Liver (tissue), 9 donors: Measurements from ENCODE around the gene CHL1. TPM values are rescaled to one million over a fixed set of nuclear protein-coding genes. Genes with fewer than 3 reads are reported as not detected.

ENCODE experiments used
- DNase-seq: peaks from one replicate; pipeline ENCODE4 v3.0.0-alpha.2; 2017; ENCODE audit warnings: low spot score
- H3K27ac ChIP-seq, 2 donors: one replicate each; pipeline ENCODE4 v1.7.0; 2013; ENCODE audit warnings: inconsistent platforms in 2 of 2, low read length in 2 of 2, control low read depth in 1 of 2, low read depth in 1 of 2, mild to moderate bottlenecking in 1 of 2
- H3K27me3 ChIP-seq, 4 donors: one replicate each; pipeline versions ENCODE4 v1.6.1 to v1.7.0; 2013; ENCODE audit warnings: low read length in 3 of 4, inconsistent platforms in 1 of 4, mild to moderate bottlenecking in 1 of 4, moderate library complexity in 1 of 4; ENCODE audit not compliant: control insufficient read depth in 4 of 4, insufficient read depth in 4 of 4
- H3K36me3 ChIP-seq, 4 donors: one replicate each; pipeline versions ENCODE4 v1.6.1 to v1.7.0; 2013; ENCODE audit warnings: low read length in 3 of 4, mild to moderate bottlenecking in 3 of 4, low read depth in 1 of 4, moderate library complexity in 1 of 4; ENCODE audit not compliant: control insufficient read depth in 4 of 4, insufficient read depth in 3 of 4
- H3K4me1 ChIP-seq, 4 donors: one replicate each; pipeline versions ENCODE4 v1.6.1 to v1.7.0; 2013; ENCODE audit warnings: low read length in 3 of 4, mild to moderate bottlenecking in 3 of 4, moderate library complexity in 1 of 4; ENCODE audit not compliant: control insufficient read depth in 4 of 4, insufficient read depth in 4 of 4
- H3K4me3 ChIP-seq, 3 donors: one replicate each; pipeline versions ENCODE4 v1.6.1 to v1.7.0; 2013; ENCODE audit warnings: low read length in 3 of 3, control low read depth in 1 of 3, low read depth in 1 of 3, mild to moderate bottlenecking in 1 of 3
- H3K9ac ChIP-seq, 2 donors: one replicate each; pipeline ENCODE4 v1.7.0; 2013; ENCODE audit warnings: low read length in 2 of 2, mild to moderate bottlenecking in 2 of 2, moderate library complexity in 2 of 2, control low read depth in 1 of 2, low read depth in 1 of 2
- H3K9me3 ChIP-seq, 4 donors: one replicate each; pipeline versions ENCODE4 v1.6.1 to v1.7.0; 2013; ENCODE audit warnings: low read length in 3 of 4; ENCODE audit not compliant: control insufficient read depth in 4 of 4
- FOXA1 ChIP-seq: IDR thresholded peaks from 2 replicates; pipeline ENCODE4 v1.6.1; 2016; ENCODE audit warnings: antibody characterized with exemption
- FOXA2 ChIP-seq: IDR thresholded peaks from 2 replicates; pipeline ENCODE4 v1.6.1; 2016; ENCODE audit warnings: antibody characterized with exemption
- GABPA ChIP-seq, 2 donors: IDR thresholded peaks in 1 of 2; conservative IDR thresholded peaks in 1 of 2; 2 replicates each; pipeline ENCODE4 v1.6.1; 2016; ENCODE audit warnings: antibody characterized with exemption in 2 of 2, mild to moderate bottlenecking in 1 of 2, moderate library complexity in 1 of 2
- HNF4A ChIP-seq, 2 donors: conservative IDR thresholded peaks; 2 replicates each; pipeline ENCODE4 v1.6.1; 2016; ENCODE audit warnings: antibody characterized with exemption in 2 of 2, mild to moderate bottlenecking in 2 of 2
- HNF4G ChIP-seq: IDR thresholded peaks from 2 replicates; pipeline ENCODE4 v1.6.1; 2016; ENCODE audit warnings: antibody characterized with exemption
- JUND ChIP-seq, 2 donors: IDR thresholded peaks; 2 replicates each; pipeline ENCODE4 v1.6.1; 2016; ENCODE audit warnings: antibody characterized with exemption in 2 of 2
- SP1 ChIP-seq: IDR thresholded peaks from 2 replicates; pipeline ENCODE4 v1.6.1; 2018; ENCODE audit warnings: antibody characterized with exemption, mild to moderate bottlenecking
- TAF1 ChIP-seq: conservative IDR thresholded peaks from 2 replicates; pipeline ENCODE4 v1.6.1; 2016; ENCODE audit warnings: antibody characterized with exemption, mild to moderate bottlenecking
- WGBS: extraction: QIAGEN DNeasy Blood & Tissue Kit; methylation state at CpG from one replicate; pipeline ENCODE4 v1.1.7; 2013; 5-methylcytosine and 5-hydroxymethylcytosine counted together
- polyA plus RNA-seq, 2 donors: library from polyadenylated mRNA; stranded (reverse) in 1 of 2; unstranded in 1 of 2; fragments of 200-250 nt in 1 of 2; fragments of >200 nt in 1 of 2; fragmentation: Nextera tagmentation in 1 of 2; extraction: Ambion mirVana in 1 of 2; gene quantifications; one replicate each; pipeline versions ENCODE4 v1.2.1 to v1.2.3, GENCODE V29; 2013 to 2015
- total RNA-seq, 2 donors: library from RNA; depleted of rRNA; stranded (reverse); fragments of >200 nt; gene quantifications; one replicate each; pipeline ENCODE4 v1.2.3, GENCODE V29; 2014
- TF ChIP-seq, protein P1 (sequence below): IDR thresholded peaks from 2 replicates; pipeline ENCODE4 v1.6.1; 2016; ENCODE audit warnings: antibody characterized with exemption
- TF ChIP-seq, protein P2 (sequence below): IDR thresholded peaks from 2 replicates; pipeline ENCODE4 v1.6.1; 2016; ENCODE audit warnings: antibody characterized with exemption
- TF ChIP-seq, protein P3 (sequence below): IDR thresholded peaks from 2 replicates; pipeline ENCODE4 v1.6.1; 2016; ENCODE audit warnings: antibody characterized with exemption
- TF ChIP-seq, protein P4 (sequence below): fragments of 150-350 bp; IDR thresholded peaks from 2 replicates; pipeline ENCODE4 v1.5.1; 2017; ENCODE audit warnings: improper control_type of control experiment, low read depth, low read length; ENCODE audit not compliant: missing input control
- TF ChIP-seq, protein P5 (sequence below): IDR thresholded peaks from 2 replicates; pipeline ENCODE4 v1.6.1; 2016; ENCODE audit warnings: antibody characterized with exemption, mild to moderate bottlenecking
- donor health status: healthy.
- donor health status: healthy.
- donor health status: healthy.
- donor health status: healthy.
- donor health status: healthy.

CHL1 gene
- total and polyA plus RNA-seq, 4 donors, result 0.03 to 8.1 (median 0.66) TPM

DNA sequence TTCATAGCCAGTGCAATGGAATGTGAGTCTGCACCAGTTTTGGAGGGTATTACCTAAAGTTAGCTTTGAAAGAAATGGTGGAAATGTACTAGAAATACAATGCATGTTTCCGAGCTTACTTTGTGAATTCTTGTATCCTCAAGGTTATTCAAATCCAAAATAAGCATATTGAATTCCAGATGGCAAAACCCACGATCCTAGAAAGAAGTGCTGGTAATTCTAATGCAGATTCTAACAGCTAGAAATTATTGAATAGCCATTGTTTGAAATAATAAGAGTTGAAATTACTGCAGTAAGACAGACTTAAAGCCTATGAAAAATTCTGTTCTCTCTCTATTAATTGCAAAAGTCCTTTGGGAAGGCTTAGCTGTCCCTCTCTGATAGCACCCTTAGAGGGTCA lies 258.4 kb downstream of the CHL1 start:
- WGBS, result 56% methylated on average over 2 of the region's 2 CpGs
- Histone ChIP-seq H3K9ac (no peak overlapping the region), H3K36me3 (no peaks in the 10 kb centered on the region), H3K4me1 (no peaks in the 10 kb centered on the region), H3K27me3 (peaks cover 0 to 4% (median under 1%) of the 10 kb centered on the region in 4 donors), H3K27ac (no peak overlapping the region), H3K9me3 (peaks cover 0 to 1% (median 0%) of the 10 kb centered on the region in 4 donors), H3K4me3 (no peak overlapping the region)
- no peak for DNase-seq
- TF ChIP-seq HNF4G (no peak), FOXA2 (no peak)
- TF ChIP-seq, protein P1, sequence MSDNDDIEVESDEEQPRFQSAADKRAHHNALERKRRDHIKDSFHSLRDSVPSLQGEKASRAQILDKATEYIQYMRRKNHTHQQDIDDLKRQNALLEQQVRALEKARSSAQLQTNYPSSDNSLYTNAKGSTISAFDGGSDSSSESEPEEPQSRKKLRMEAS, result no peak
- TF ChIP-seq, protein P2, sequence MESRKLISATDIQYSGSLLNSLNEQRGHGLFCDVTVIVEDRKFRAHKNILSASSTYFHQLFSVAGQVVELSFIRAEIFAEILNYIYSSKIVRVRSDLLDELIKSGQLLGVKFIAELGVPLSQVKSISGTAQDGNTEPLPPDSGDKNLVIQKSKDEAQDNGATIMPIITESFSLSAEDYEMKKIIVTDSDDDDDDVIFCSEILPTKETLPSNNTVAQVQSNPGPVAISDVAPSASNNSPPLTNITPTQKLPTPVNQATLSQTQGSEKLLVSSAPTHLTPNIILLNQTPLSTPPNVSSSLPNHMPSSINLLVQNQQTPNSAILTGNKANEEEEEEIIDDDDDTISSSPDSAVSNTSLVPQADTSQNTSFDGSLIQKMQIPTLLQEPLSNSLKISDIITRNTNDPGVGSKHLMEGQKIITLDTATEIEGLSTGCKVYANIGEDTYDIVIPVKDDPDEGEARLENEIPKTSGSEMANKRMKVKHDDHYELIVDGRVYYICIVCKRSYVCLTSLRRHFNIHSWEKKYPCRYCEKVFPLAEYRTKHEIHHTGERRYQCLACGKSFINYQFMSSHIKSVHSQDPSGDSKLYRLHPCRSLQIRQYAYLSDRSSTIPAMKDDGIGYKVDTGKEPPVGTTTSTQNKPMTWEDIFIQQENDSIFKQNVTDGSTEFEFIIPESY, result no peak

DNA sequence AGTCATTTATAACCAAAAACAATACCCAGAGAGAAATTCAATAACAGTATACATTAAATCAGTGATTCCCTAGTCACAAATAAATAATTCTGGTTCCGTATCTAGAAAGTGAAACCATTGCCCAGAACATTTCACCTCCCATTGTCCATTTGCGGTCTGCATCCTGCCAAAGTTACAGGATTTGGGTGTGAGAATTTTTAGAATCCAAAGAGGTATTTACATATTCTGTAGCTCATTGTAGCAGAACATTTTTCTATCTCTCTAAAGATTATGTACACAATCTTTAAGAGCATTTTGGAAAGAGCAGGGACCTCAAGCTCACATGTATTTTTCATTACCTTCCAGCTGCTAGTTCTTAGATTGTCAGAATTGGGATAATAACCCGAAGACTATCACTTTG lies 261.6 kb downstream of the CHL1 start:
- Histone ChIP-seq H3K36me3 (no peaks in the 10 kb centered on the region), H3K27ac (no peak overlapping the region), H3K9ac (no peak overlapping the region), H3K27me3 (peaks cover 0 to 2% (median 0%) of the 10 kb centered on the region in 4 donors), H3K4me1 (no peaks in the 10 kb centered on the region), H3K9me3 (no peaks in the 10 kb centered on the region), H3K4me3 (no peak overlapping the region)
- DNase-seq, result no peak
- TF ChIP-seq SP1, result no peak
- no peak for TF ChIP-seq FOXA1
- 74% methylated on average over 3 of the region's 3 CpGs for WGBS

DNA sequence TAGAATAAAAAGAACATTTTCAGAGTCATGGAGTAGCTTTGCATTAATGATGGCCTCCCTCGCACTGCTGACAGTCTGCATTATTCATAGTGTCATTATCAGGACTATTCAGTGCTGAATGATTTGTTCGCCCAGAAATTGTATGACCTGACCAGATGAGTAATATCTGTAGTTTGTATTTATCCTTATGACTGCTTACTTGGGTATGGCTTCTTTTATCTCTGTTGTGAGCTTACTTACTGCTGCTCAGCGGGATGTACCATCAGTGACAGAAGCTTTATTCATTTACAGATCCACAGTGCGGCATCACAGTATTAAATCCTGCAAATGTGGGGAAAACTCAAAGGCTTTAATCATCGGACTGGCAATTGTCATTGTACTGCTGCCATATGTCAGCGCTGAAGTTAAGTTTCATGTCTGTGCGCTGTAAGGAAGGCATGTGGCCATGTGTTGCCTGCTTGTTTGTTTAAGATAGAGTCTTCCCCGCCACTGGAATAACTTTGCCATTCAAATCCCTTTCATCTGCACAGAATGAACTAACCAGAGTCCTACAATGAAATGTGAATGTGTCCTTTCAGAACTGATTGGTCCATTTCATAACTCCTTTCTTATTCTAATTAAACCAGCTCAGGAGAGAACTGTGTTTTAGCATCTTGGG lies 262.2 kb downstream of the CHL1 start:
- Histone ChIP-seq H3K27ac (no peak overlapping the region), H3K4me1 (no peaks in the 10 kb centered on the region), H3K9me3 (no peaks in the 10 kb centered on the region), H3K36me3 (no peaks in the 10 kb centered on the region), H3K4me3 (no peak overlapping the region), H3K27me3 (no peaks in the 10 kb centered on the region), H3K9ac (no peak overlapping the region)
- TF ChIP-seq, protein P3, sequence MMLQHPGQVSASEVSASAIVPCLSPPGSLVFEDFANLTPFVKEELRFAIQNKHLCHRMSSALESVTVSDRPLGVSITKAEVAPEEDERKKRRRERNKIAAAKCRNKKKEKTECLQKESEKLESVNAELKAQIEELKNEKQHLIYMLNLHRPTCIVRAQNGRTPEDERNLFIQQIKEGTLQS, result no peak
- TF ChIP-seq GABPA (IDR thresholded peaks at IDR 0.05 in 1 of 2, conservative IDR thresholded peaks at IDR 0.05 in 1 of 2) (no peak), HNF4G (no peak), TAF1 (no peak), HNF4A (conservative IDR thresholded peaks at IDR 0.05) (no peak), JUND (IDR thresholded peaks at IDR 0.05) (no peak), FOXA1 (no peak)
- TF ChIP-seq, protein P1, result no peak
- TF ChIP-seq, protein P4, sequence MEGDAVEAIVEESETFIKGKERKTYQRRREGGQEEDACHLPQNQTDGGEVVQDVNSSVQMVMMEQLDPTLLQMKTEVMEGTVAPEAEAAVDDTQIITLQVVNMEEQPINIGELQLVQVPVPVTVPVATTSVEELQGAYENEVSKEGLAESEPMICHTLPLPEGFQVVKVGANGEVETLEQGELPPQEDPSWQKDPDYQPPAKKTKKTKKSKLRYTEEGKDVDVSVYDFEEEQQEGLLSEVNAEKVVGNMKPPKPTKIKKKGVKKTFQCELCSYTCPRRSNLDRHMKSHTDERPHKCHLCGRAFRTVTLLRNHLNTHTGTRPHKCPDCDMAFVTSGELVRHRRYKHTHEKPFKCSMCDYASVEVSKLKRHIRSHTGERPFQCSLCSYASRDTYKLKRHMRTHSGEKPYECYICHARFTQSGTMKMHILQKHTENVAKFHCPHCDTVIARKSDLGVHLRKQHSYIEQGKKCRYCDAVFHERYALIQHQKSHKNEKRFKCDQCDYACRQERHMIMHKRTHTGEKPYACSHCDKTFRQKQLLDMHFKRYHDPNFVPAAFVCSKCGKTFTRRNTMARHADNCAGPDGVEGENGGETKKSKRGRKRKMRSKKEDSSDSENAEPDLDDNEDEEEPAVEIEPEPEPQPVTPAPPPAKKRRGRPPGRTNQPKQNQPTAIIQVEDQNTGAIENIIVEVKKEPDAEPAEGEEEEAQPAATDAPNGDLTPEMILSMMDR, result no peak
- TF ChIP-seq, protein P5, sequence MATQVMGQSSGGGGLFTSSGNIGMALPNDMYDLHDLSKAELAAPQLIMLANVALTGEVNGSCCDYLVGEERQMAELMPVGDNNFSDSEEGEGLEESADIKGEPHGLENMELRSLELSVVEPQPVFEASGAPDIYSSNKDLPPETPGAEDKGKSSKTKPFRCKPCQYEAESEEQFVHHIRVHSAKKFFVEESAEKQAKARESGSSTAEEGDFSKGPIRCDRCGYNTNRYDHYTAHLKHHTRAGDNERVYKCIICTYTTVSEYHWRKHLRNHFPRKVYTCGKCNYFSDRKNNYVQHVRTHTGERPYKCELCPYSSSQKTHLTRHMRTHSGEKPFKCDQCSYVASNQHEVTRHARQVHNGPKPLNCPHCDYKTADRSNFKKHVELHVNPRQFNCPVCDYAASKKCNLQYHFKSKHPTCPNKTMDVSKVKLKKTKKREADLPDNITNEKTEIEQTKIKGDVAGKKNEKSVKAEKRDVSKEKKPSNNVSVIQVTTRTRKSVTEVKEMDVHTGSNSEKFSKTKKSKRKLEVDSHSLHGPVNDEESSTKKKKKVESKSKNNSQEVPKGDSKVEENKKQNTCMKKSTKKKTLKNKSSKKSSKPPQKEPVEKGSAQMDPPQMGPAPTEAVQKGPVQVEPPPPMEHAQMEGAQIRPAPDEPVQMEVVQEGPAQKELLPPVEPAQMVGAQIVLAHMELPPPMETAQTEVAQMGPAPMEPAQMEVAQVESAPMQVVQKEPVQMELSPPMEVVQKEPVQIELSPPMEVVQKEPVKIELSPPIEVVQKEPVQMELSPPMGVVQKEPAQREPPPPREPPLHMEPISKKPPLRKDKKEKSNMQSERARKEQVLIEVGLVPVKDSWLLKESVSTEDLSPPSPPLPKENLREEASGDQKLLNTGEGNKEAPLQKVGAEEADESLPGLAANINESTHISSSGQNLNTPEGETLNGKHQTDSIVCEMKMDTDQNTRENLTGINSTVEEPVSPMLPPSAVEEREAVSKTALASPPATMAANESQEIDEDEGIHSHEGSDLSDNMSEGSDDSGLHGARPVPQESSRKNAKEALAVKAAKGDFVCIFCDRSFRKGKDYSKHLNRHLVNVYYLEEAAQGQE, result no peak
- TF ChIP-seq, protein P2, result no peak
- 62% methylated on average over 8 of the region's 8 CpGs for WGBS
- DNase-seq, result no peak
